NCI-H128 (cell line): ENCODE measurements around the gene KBTBD4.
"Not testable (repeated sequence)": the region's sequence is repeated elsewhere in the genome, so short reads cannot be mapped to it uniquely, and the experiment has no call there.

Experiments used
- DNase-seq: peaks from one replicate; lab custom pipeline; 2025; ENCODE audit not compliant: unreplicated experiment; lab: John Stamatoyannopoulos, UW

Gene KBTBD4

GRCh38 chr11:47529951-47530350 is 48.8 kb downstream of the KBTBD4 start:
- no peak for DNase-seq

GRCh38 chr11:47527186-47527585 is 51.6 kb downstream of the KBTBD4 start:
- no peak for DNase-seq

GRCh38 chr11:47526032-47526431 is 52.7 kb downstream of the KBTBD4 start:
- DNase-seq = not testable (repeated sequence)

GRCh38 chr11:47524291-47524874 is 54.4 kb downstream of the KBTBD4 start:
- DNase-seq = no peak

- DNase-seq = no peak
Observed at GRCh38 chr11:47523490-47524225, 55.1 kb downstream of the KBTBD4 start.
